Loucy (cell line): ENCODE data around the gene PIP4P1.
"Not testable (repeated sequence)": the region's sequence is repeated elsewhere in the genome, so short reads cannot be mapped to it uniquely, and the experiment has no call there.

Experiments
- H2AFZ ChIP-seq: fragments of 200-600 bp; sonication (generic); 2 replicates; pipeline ENCODE4 v1.6.0; 2016; ENCODE audit warnings: antibody characterized with exemption, mild to moderate bottlenecking, low read length, moderate library complexity
- H3F3A ChIP-seq: fragments of 200-600 bp; 2 replicates; pipeline ENCODE4 v1.6.0; 2016; ENCODE audit warnings: antibody characterized with exemption, low read depth, mild to moderate bottlenecking
- H3K27me3 ChIP-seq: fragments of 200-600 bp; sonication (generic); 2 replicates; pipeline ENCODE4 v1.6.1; 2014; ENCODE audit warnings: low read length, mild to moderate bottlenecking; ENCODE audit not compliant: insufficient read depth, poor library complexity, severe bottlenecking
- H3K36me3 ChIP-seq: fragments of 200-600 bp; sonication (generic); 2 replicates; pipeline ENCODE4 v1.6.1; 2016; ENCODE audit warnings: low read length; ENCODE audit not compliant: insufficient read depth
- H3K4me1 ChIP-seq: fragments of 200-600 bp; sonication (generic); 2 replicates; pipeline ENCODE4 v1.5.1; 2014; ENCODE audit warnings: low read length, mild to moderate bottlenecking; ENCODE audit not compliant: insufficient read depth, poor library complexity, severe bottlenecking
- H3K4me2 ChIP-seq: fragments of 200-600 bp; sonication (generic); 2 replicates; pipeline ENCODE4 v1.6.0; 2014; ENCODE audit warnings: antibody characterized with exemption, low read length, low read depth, mild to moderate bottlenecking; ENCODE audit not compliant: poor library complexity, severe bottlenecking
- H3K4me3 ChIP-seq: fragments of 200-600 bp; sonication (generic); 2 replicates; pipeline ENCODE4 v1.5.1; 2014; ENCODE audit warnings: low read length, mild to moderate bottlenecking, mixed read lengths; ENCODE audit not compliant: poor library complexity, severe bottlenecking
- H3K79me2 ChIP-seq: fragments of 200-600 bp; sonication (generic); 2 replicates; pipeline ENCODE4 v1.6.1; 2014; ENCODE audit warnings: low read length; ENCODE audit not compliant: insufficient read depth
- H3K9ac ChIP-seq: fragments of 200-600 bp; sonication (generic); 2 replicates; pipeline ENCODE4 v1.6.0; 2014; ENCODE audit warnings: mild to moderate bottlenecking, low read depth, low read length, moderate library complexity; ENCODE audit not compliant: poor library complexity, severe bottlenecking
- H3K9me2 ChIP-seq: fragments of 200-600 bp; sonication (generic); replicated peaks from 2 replicates; pipeline ENCODE4 v1.6.1; 2016; ENCODE audit warnings: low read depth, low read length, mixed read lengths
- H3K9me3 ChIP-seq: fragments of 200-600 bp; sonication (generic); 2 replicates; pipeline ENCODE4 v1.6.1; 2014; ENCODE audit warnings: mild to moderate bottlenecking, antibody characterized with exemption, low read length, low read depth; ENCODE audit not compliant: insufficient read depth
- H4K20me1 ChIP-seq: fragments of 200-600 bp; sonication (generic); 2 replicates; pipeline ENCODE4 v1.6.0; 2014; ENCODE audit warnings: antibody characterized with exemption, low read length, mild to moderate bottlenecking; ENCODE audit not compliant: insufficient read depth, poor library complexity, severe bottlenecking
- CTCF ChIP-seq: fragments of 200-600 bp; sonication (generic); conservative IDR thresholded peaks from 2 replicates; pipeline ENCODE4 v1.5.1; 2014; ENCODE audit warnings: mild to moderate bottlenecking, antibody characterized with exemption, low read length
- EZH2phosphoT487 ChIP-seq: fragments of 200-600 bp; IDR thresholded peaks from 2 replicates; pipeline ENCODE4 v1.6.1; 2018; ENCODE audit warnings: antibody characterized with exemption, mild to moderate bottlenecking, moderate library complexity, borderline replicate concordance

PIP4P1 gene

GRCh38 chr14:20461225-20462141, at the start of gene PIP4P1:
TSS of gene PIP4P1 (minus strand) at chr14:20461434. CDS start at chr14:20461325, 109 bp downstream.
- Histone ChIP-seq H2AFZ (0 out of 2 replicates have a peak within 1 kb of the TSS, but pooled peaks have one; percentile 48), H3K36me3 (peaks cover 27% of the 10 kb centered on the region; the same call in 1 of the 2 replicates), H3K4me3 (peak within 1 kb of the TSS; percentile 78), H3K27me3 (no peaks in the 10 kb centered on the region), H3K79me2 (peaks cover 47% of the 10 kb centered on the region), H3K9me3 (no peaks in the 10 kb centered on the region), H3K9me2 (no peaks in the 10 kb centered on the region), H3K9ac (peak within 1 kb of the TSS; percentile 90), H3K4me2 (peak within 1 kb of the TSS; percentile 96), H3K4me1 (peaks cover 33% of the 10 kb centered on the region), H4K20me1 (peaks cover 39% of the 10 kb centered on the region), H3F3A (no peaks in the 10 kb centered on the region)
- TF ChIP-seq EZH2phosphoT487 = no peak
- no peak for TF ChIP-seq CTCF

GRCh38 chr14:20508367-20508766, 47.1 kb upstream of the PIP4P1 start:
- Histone ChIP-seq H3K4me2 (no peak overlapping the region), H3K36me3 (no peaks in the 10 kb centered on the region), H3K9ac (no peak overlapping the region), H3K4me1 (no peaks in the 10 kb centered on the region), H3K79me2 (no peaks in the 10 kb centered on the region), H3K27me3 (no peaks in the 10 kb centered on the region), H3K4me3 (no peak overlapping the region), H3F3A (no peaks in the 10 kb centered on the region), H2AFZ (no peak overlapping the region), H4K20me1 (no peaks in the 10 kb centered on the region), H3K9me3 (no peaks in the 10 kb centered on the region), H3K9me2 (no peaks in the 10 kb centered on the region)
- no peak for TF ChIP-seq CTCF
- no peak for TF ChIP-seq EZH2phosphoT487

- not testable (repeated sequence) for H3K36me3 ChIP-seq, H3K4me3 ChIP-seq, H3F3A ChIP-seq, H2AFZ ChIP-seq, H3K27me3 ChIP-seq, H3K79me2 ChIP-seq, H3K9me3 ChIP-seq, H3K9me2 ChIP-seq, H3K9ac ChIP-seq, H4K20me1 ChIP-seq, H3K4me2 ChIP-seq, H3K4me1 ChIP-seq
These were observed 46.3 kb upstream of the PIP4P1 start for GRCh38 chr14:20507537-20507936.

- H3K79me2 ChIP-seq, H3K4me2 ChIP-seq, H3K4me3 ChIP-seq, H3K9ac ChIP-seq, H3K36me3 ChIP-seq, H3K27me3 ChIP-seq, H3K9me3 ChIP-seq, H3F3A ChIP-seq, H2AFZ ChIP-seq, H3K9me2 ChIP-seq, H3K4me1 ChIP-seq, H4K20me1 ChIP-seq: not testable (repeated sequence)
These were observed 45.5 kb upstream of the PIP4P1 start for GRCh38 chr14:20506752-20507151.

GRCh38 chr14:20506276-20506675, 45.0 kb upstream of the PIP4P1 start:
- H3K79me2 ChIP-seq, H3K4me3 ChIP-seq, H4K20me1 ChIP-seq, H3K27me3 ChIP-seq, H3F3A ChIP-seq, H3K4me1 ChIP-seq, H3K36me3 ChIP-seq, H3K4me2 ChIP-seq, H3K9ac ChIP-seq, H3K9me3 ChIP-seq, H2AFZ ChIP-seq, H3K9me2 ChIP-seq: not testable (repeated sequence)
